HepG2 (cell line): ENCODE results near the gene ATP7B. TPM values are rescaled to one million over a fixed set of nuclear protein-coding genes. Genes with fewer than 3 reads are reported as not detected.

ENCODE experiments used
- AKAP8 ChIP-seq: sonication (generic); formaldehyde crosslinking; IDR thresholded peaks from 2 replicates; pipeline ENCODE4 v1.5.1; 2020; ENCODE audit warnings: mild to moderate bottlenecking, missing genetic modification reagents
- ATF7-NPFF ChIP-seq: sonication (generic); formaldehyde crosslinking; IDR thresholded peaks from 2 replicates; pipeline ENCODE4 v1.8.1; 2023; ENCODE audit warnings: mild to moderate bottlenecking, low read depth, missing genetic modification reagents, moderate library complexity
- ATRX ChIP-seq: sonication (generic); formaldehyde crosslinking; IDR thresholded peaks from 2 replicates; pipeline ENCODE4 v1.4.0; 2020; ENCODE audit warnings: missing genetic modification reagents, borderline replicate concordance
- EHMT2 ChIP-seq: fragments of 200-600 bp; sonication (generic); IDR thresholded peaks from 2 replicates; pipeline ENCODE4 v1.7.0; 2017; ENCODE audit warnings: antibody characterized with exemption, low read depth, low read length, borderline replicate concordance
- FOXA1 ChIP-seq, 2 experiments: fragments of 450-650 bp in 1 of 2; sonication (generic) in 1 of 2; formaldehyde crosslinking in 1 of 2; IDR thresholded peaks; 2 replicates each; pipeline versions ENCODE4 v1.4.0 to v1.6.1; 2016 to 2020; ENCODE audit warnings: missing genetic modification reagents in 1 of 2
- GRHL1 ChIP-seq: sonication (generic); formaldehyde crosslinking; conservative IDR thresholded peaks from 2 replicates; pipeline ENCODE4 v1.8.0; 2022; ENCODE audit warnings: missing genetic modification reagents
- HOXD1 ChIP-seq: sonication (generic); formaldehyde crosslinking; IDR thresholded peaks from 2 replicates; pipeline ENCODE4 v1.5.0; 2020; ENCODE audit warnings: missing genetic modification reagents
- MXI1 ChIP-seq: IDR thresholded peaks from 3 replicates; pipeline ENCODE4 v1.6.1; 2012; ENCODE audit warnings: low read depth, low read length, inconsistent platforms, borderline replicate concordance
- NCOA5 ChIP-seq: sonication (generic); formaldehyde crosslinking; IDR thresholded peaks from 2 replicates; pipeline ENCODE4 v1.4.0; 2020; ENCODE audit warnings: missing genetic modification reagents
- NFKBIZ ChIP-seq: IDR thresholded peaks from 2 replicates; pipeline ENCODE4 v1.6.1; 2018; ENCODE audit warnings: missing genetic modification reagents, missing compliant biosample characterization
- RBM22 ChIP-seq: fragments of 200-400 bp; formaldehyde crosslinking; optimal IDR thresholded peaks from 2 replicates; pipeline ENCODE3; 2017; ENCODE audit warnings: mild to moderate bottlenecking, low read length, moderate library complexity
- SIX1 ChIP-seq: sonication (generic); formaldehyde crosslinking; IDR thresholded peaks from 2 replicates; pipeline ENCODE4 v1.4.0; 2020; ENCODE audit warnings: missing genetic modification reagents, borderline replicate concordance
- SMAD1 ChIP-seq: sonication (generic); formaldehyde crosslinking; IDR thresholded peaks from 2 replicates; pipeline ENCODE4 v1.4.0; 2020; ENCODE audit warnings: missing genetic modification reagents, low read depth, mild to moderate bottlenecking, borderline replicate concordance
- SNAPC2 ChIP-seq: sonication (generic); formaldehyde crosslinking; IDR thresholded peaks from 2 replicates; pipeline ENCODE4 v1.8.1; 2022; ENCODE audit warnings: mild to moderate bottlenecking, missing genetic modification reagents
- ZEB1 ChIP-seq: IDR thresholded peaks from 2 replicates; pipeline ENCODE4 v1.6.1; 2012; ENCODE audit warnings: mild to moderate bottlenecking, low read depth, inconsistent platforms; ENCODE audit not compliant: insufficient replicate concordance
- ZNF775 ChIP-seq: sonication (generic); formaldehyde crosslinking; IDR thresholded peaks from 2 replicates; pipeline ENCODE4 v1.4.0; 2020; ENCODE audit warnings: missing genetic modification reagents, mild to moderate bottlenecking, moderate library complexity, borderline replicate concordance
- polyA plus RNA-seq, 8 experiments: library from polyadenylated mRNA; depleted of rRNA in 3 of 8; stranded (reverse) in 7 of 8; unstranded in 1 of 8; fragments of >200 nt; fragmentation: Illumina TruSeq in 4 of 8; extraction: Trizol in 4 of 8; gene quantifications; 2 replicates each; pipeline versions ENCODE4 v1.2.1 to v1.2.3, GENCODE V29; 2011 to 2016; ENCODE audit warnings: low read depth in 4 of 8, missing spikeins in 1 of 8, mixed read lengths in 1 of 8; ENCODE audit not compliant: insufficient read depth in 1 of 8
- total RNA-seq, 5 experiments: library from RNA; depleted of rRNA; stranded (reverse); fragments of >200 nt; fragmentation: Illumina TruSeq; extraction: Trizol; gene quantifications; 2 replicates each; pipeline ENCODE4 v1.2.3, GENCODE V29; 2016; ENCODE audit warnings: low read depth in 1 of 5
- TF ChIP-seq, protein P1 (sequence below): sonication (generic); formaldehyde crosslinking; IDR thresholded peaks from 2 replicates; pipeline ENCODE4 v1.9.0; 2021; ENCODE audit warnings: missing genetic modification reagents, mild to moderate bottlenecking, borderline replicate concordance
- TF ChIP-seq, protein P2 (sequence below): sonication (generic); formaldehyde crosslinking; IDR thresholded peaks from 2 replicates; pipeline ENCODE4 v1.4.0; 2020; ENCODE audit warnings: missing genetic modification reagents
- TF ChIP-seq, protein P3 (sequence below): sonication (generic); formaldehyde crosslinking; IDR thresholded peaks from 2 replicates; pipeline ENCODE4 v1.5.1; 2020; ENCODE audit warnings: missing genetic modification reagents, mild to moderate bottlenecking, borderline replicate concordance

The ATP7B gene
- total and polyA plus RNA-seq, 2 of the 13 experiments (the other 11 are each of a cell fraction or from before 2014, with no cell fraction given), result 31.8 to 57.4 TPM

DNA sequence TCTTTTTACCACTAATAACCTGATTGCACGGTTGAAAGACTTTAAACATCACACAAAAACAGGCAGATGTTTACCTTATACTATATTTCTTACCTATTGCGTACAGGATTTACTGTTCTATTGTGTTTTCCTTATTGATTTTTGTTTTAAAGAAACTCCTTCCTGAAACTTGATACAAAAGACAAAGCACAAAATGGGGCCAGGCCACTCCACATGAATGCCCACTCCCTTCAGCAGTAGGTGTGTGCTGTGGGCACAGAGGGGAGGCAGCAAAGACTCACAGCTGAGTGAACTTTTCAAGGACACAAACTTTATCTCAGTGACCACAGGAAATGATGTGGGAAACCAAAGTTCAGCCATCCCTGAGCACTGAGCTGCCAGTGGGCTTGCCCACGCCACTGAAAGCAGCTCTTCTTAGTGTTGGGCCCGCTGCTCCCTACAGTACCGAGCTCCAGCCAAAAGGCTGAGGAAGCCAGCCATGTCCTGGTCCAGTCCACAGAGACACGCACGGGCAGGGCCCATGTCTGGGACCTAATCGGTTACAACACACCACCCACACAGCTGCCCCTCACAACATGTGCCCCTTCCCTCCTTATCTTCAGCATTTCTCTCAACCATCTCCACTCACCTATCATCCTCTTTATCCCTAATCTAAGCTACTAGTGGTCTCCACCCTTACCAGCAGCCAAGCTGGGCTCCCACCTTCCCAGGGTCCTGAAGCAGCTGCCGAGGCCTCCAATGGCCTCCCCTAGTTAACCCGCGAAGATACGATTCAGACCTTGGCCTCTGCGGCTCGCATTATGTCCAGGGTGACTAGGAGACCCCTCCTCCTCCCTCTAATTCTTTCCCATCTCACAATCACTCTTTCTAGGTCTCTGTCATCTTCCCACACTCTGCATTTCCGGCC is 39.5 kb downstream of the ATP7B start (continued):
- TF ChIP-seq, protein P1, sequence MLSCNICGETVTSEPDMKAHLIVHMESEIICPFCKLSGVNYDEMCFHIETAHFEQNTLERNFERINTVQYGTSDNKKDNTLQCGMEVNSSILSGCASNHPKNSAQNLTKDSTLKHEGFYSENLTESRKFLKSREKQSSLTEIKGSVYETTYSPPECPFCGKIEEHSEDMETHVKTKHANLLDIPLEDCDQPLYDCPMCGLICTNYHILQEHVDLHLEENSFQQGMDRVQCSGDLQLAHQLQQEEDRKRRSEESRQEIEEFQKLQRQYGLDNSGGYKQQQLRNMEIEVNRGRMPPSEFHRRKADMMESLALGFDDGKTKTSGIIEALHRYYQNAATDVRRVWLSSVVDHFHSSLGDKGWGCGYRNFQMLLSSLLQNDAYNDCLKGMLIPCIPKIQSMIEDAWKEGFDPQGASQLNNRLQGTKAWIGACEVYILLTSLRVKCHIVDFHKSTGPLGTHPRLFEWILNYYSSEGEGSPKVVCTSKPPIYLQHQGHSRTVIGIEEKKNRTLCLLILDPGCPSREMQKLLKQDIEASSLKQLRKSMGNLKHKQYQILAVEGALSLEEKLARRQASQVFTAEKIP (CRISPR knock-in tag), result no peak
- TF ChIP-seq AKAP8 (CRISPR knock-in tag) (no peak), SMAD1 (CRISPR knock-in tag) (no peak), HOXD1 (no peak), RBM22 (peak; percentile 42), MXI1 (no peak), SNAPC2 (CRISPR knock-in tag) (no peak), ZEB1 (no peak), FOXA1 (IDR thresholded peaks at IDR 0.05) (no peak), FOXA1 (CRISPR knock-in tag; IDR thresholded peaks at IDR 0.05) (no peak), SIX1 (CRISPR knock-in tag) (peak; percentile 96; the same call in 1 of the 2 replicates), GRHL1 (CRISPR knock-in tag) (no peak), NCOA5 (CRISPR knock-in tag) (no peak), NFKBIZ (CRISPR knock-in tag) (no peak), ATRX (CRISPR knock-in tag) (no peak), ATF7-NPFF (CRISPR knock-in tag) (no peak), ZNF775 (CRISPR knock-in tag) (no peak), EHMT2 (no peak)
- TF ChIP-seq, protein P2, sequence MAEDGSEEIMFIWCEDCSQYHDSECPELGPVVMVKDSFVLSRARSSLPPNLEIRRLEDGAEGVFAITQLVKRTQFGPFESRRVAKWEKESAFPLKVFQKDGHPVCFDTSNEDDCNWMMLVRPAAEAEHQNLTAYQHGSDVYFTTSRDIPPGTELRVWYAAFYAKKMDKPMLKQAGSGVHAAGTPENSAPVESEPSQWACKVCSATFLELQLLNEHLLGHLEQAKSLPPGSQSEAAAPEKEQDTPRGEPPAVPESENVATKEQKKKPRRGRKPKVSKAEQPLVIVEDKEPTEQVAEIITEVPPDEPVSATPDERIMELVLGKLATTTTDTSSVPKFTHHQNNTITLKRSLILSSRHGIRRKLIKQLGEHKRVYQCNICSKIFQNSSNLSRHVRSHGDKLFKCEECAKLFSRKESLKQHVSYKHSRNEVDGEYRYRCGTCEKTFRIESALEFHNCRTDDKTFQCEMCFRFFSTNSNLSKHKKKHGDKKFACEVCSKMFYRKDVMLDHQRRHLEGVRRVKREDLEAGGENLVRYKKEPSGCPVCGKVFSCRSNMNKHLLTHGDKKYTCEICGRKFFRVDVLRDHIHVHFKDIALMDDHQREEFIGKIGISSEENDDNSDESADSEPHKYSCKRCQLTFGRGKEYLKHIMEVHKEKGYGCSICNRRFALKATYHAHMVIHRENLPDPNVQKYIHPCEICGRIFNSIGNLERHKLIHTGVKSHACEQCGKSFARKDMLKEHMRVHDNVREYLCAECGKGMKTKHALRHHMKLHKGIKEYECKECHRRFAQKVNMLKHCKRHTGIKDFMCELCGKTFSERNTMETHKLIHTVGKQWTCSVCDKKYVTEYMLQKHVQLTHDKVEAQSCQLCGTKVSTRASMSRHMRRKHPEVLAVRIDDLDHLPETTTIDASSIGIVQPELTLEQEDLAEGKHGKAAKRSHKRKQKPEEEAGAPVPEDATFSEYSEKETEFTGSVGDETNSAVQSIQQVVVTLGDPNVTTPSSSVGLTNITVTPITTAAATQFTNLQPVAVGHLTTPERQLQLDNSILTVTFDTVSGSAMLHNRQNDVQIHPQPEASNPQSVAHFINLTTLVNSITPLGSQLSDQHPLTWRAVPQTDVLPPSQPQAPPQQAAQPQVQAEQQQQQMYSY (CRISPR knock-in tag), result no peak
- TF ChIP-seq, protein P3, sequence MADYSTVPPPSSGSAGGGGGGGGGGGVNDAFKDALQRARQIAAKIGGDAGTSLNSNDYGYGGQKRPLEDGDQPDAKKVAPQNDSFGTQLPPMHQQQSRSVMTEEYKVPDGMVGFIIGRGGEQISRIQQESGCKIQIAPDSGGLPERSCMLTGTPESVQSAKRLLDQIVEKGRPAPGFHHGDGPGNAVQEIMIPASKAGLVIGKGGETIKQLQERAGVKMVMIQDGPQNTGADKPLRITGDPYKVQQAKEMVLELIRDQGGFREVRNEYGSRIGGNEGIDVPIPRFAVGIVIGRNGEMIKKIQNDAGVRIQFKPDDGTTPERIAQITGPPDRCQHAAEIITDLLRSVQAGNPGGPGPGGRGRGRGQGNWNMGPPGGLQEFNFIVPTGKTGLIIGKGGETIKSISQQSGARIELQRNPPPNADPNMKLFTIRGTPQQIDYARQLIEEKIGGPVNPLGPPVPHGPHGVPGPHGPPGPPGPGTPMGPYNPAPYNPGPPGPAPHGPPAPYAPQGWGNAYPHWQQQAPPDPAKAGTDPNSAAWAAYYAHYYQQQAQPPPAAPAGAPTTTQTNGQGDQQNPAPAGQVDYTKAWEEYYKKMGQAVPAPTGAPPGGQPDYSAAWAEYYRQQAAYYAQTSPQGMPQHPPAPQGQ, result no peak
